IPS-18a (cell line): Measurements from ENCODE around the gene ITGA3.

Source experiments
- H3K27ac ChIP-seq: one replicate; pipeline ENCODE4 v1.5.1; 2013; ENCODE audit warnings: low read length
- H3K27me3 ChIP-seq: one replicate; pipeline ENCODE4 v1.6.1; 2013; ENCODE audit warnings: mild to moderate bottlenecking, low read length; ENCODE audit not compliant: control insufficient read depth, insufficient read depth
- H3K36me3 ChIP-seq: one replicate; pipeline ENCODE4 v1.6.1; 2013; ENCODE audit warnings: low read depth, low read length; ENCODE audit not compliant: control insufficient read depth
- H3K4me1 ChIP-seq: one replicate; pipeline ENCODE4 v1.6.1; 2013; ENCODE audit warnings: low read depth, low read length; ENCODE audit not compliant: control insufficient read depth
- H3K4me3 ChIP-seq: one replicate; pipeline ENCODE4 v1.5.1; 2013; ENCODE audit warnings: low read length
- H3K9ac ChIP-seq: one replicate; pipeline ENCODE4 v1.6.1; 2013; ENCODE audit warnings: mild to moderate bottlenecking, low read length, moderate library complexity
- H3K9me3 ChIP-seq: one replicate; pipeline ENCODE4 v1.6.1; 2013; ENCODE audit warnings: low read depth, low read length; ENCODE audit not compliant: control insufficient read depth

The ITGA3 gene

GRCh38 chr17:50026046-50026675 is 29.7 kb upstream of the ITGA3 start:
- Histone ChIP-seq H3K36me3 (no peaks in the 10 kb centered on the region), H3K9ac (no peak overlapping the region), H3K4me3 (no peak overlapping the region), H3K9me3 (peaks cover 7% of the 10 kb centered on the region), H3K4me1 (peaks cover 14% of the 10 kb centered on the region), H3K27ac (no peak overlapping the region), H3K27me3 (peaks cover 4% of the 10 kb centered on the region)

- Histone ChIP-seq H3K4me3 (peak overlapping the region; percentile 19), H3K9ac (no peak overlapping the region), H3K36me3 (no peaks in the 10 kb centered on the region), H3K9me3 (peaks cover 7% of the 10 kb centered on the region), H3K4me1 (peaks cover 14% of the 10 kb centered on the region), H3K27me3 (peaks cover 4% of the 10 kb centered on the region), H3K27ac (no peak overlapping the region)
Measured at GRCh38 chr17:50026837-50027171, 29.1 kb upstream of the ITGA3 start.

GRCh38 chr17:50027172-50027880 is 28.6 kb upstream of the ITGA3 start:
- Histone ChIP-seq H3K4me1 (peaks cover 14% of the 10 kb centered on the region), H3K4me3 (peak overlapping the region; percentile 19), H3K9ac (no peak overlapping the region), H3K9me3 (peaks cover 7% of the 10 kb centered on the region), H3K36me3 (no peaks in the 10 kb centered on the region), H3K27me3 (peaks cover 4% of the 10 kb centered on the region), H3K27ac (no peak overlapping the region)

GRCh38 chr17:50027881-50028735 is 27.8 kb upstream of the ITGA3 start:
- peaks cover 7% of the 10 kb centered on the region for H3K9me3 ChIP-seq
- no peak overlapping the region for H3K4me3 ChIP-seq
- H3K27me3 ChIP-seq, result peaks cover 4% of the 10 kb centered on the region
- H3K27ac ChIP-seq, result no peak overlapping the region
- peaks cover 14% of the 10 kb centered on the region for H3K4me1 ChIP-seq
- no peak overlapping the region for H3K9ac ChIP-seq
- no peaks in the 10 kb centered on the region for H3K36me3 ChIP-seq

- H3K4me3 ChIP-seq, result no peak overlapping the region
- H3K9me3 ChIP-seq, result peaks cover 7% of the 10 kb centered on the region
- H3K27ac ChIP-seq, result no peak overlapping the region
- peaks cover 14% of the 10 kb centered on the region for H3K4me1 ChIP-seq
- no peaks in the 10 kb centered on the region for H3K36me3 ChIP-seq
- no peak overlapping the region for H3K9ac ChIP-seq
- H3K27me3 ChIP-seq, result peaks cover 4% of the 10 kb centered on the region
Measured at GRCh38 chr17:50028736-50029120, 27.2 kb upstream of the ITGA3 start.

- peaks cover 14% of the 10 kb centered on the region for H3K4me1 ChIP-seq
- H3K27me3 ChIP-seq, result peaks cover 4% of the 10 kb centered on the region
- no peak overlapping the region for H3K9ac ChIP-seq
- H3K27ac ChIP-seq, result no peak overlapping the region
- no peak overlapping the region for H3K4me3 ChIP-seq
- H3K36me3 ChIP-seq, result no peaks in the 10 kb centered on the region
- H3K9me3 ChIP-seq, result peaks cover 4% of the 10 kb centered on the region
Measured at GRCh38 chr17:50029185-50029584, 26.7 kb upstream of the ITGA3 start.

GRCh38 chr17:50033316-50033715 is 22.6 kb upstream of the ITGA3 start:
- Histone ChIP-seq H3K27ac (no peak overlapping the region), H3K4me1 (peaks cover 6% of the 10 kb centered on the region), H3K4me3 (no peak overlapping the region), H3K27me3 (no peaks in the 10 kb centered on the region), H3K9me3 (no peaks in the 10 kb centered on the region), H3K9ac (no peak overlapping the region), H3K36me3 (no peaks in the 10 kb centered on the region)

GRCh38 chr17:50034498-50035364 is 21.2 kb upstream of the ITGA3 start:
- Histone ChIP-seq H3K27me3 (peaks cover 3% of the 10 kb centered on the region), H3K27ac (no peak overlapping the region), H3K9ac (no peak overlapping the region), H3K9me3 (no peaks in the 10 kb centered on the region), H3K36me3 (no peaks in the 10 kb centered on the region), H3K4me3 (no peak overlapping the region), H3K4me1 (no peaks in the 10 kb centered on the region)

- Histone ChIP-seq H3K9me3 (no peaks in the 10 kb centered on the region), H3K4me1 (no peaks in the 10 kb centered on the region), H3K36me3 (no peaks in the 10 kb centered on the region), H3K27ac (no peak overlapping the region), H3K9ac (no peak overlapping the region), H3K4me3 (no peak overlapping the region), H3K27me3 (peaks cover 3% of the 10 kb centered on the region)
Measured at GRCh38 chr17:50035421-50035879, 20.5 kb upstream of the ITGA3 start.

GRCh38 chr17:50035945-50036344 is 20.0 kb upstream of the ITGA3 start:
- H3K4me1 ChIP-seq, result no peaks in the 10 kb centered on the region
- peaks cover 3% of the 10 kb centered on the region for H3K27me3 ChIP-seq
- H3K9me3 ChIP-seq, result no peaks in the 10 kb centered on the region
- H3K4me3 ChIP-seq, result no peak overlapping the region
- no peak overlapping the region for H3K9ac ChIP-seq
- no peaks in the 10 kb centered on the region for H3K36me3 ChIP-seq
- no peak overlapping the region for H3K27ac ChIP-seq
